Measurements from ENCODE around the gene PLA2R1. TPM values are rescaled to one million over a fixed set of nuclear protein-coding genes. Genes with fewer than 3 reads are reported as not detected.

PLA2R1 gene
- total RNA-seq, 1 experiment from 2014 or later, result 3.4 TPM

DNA sequence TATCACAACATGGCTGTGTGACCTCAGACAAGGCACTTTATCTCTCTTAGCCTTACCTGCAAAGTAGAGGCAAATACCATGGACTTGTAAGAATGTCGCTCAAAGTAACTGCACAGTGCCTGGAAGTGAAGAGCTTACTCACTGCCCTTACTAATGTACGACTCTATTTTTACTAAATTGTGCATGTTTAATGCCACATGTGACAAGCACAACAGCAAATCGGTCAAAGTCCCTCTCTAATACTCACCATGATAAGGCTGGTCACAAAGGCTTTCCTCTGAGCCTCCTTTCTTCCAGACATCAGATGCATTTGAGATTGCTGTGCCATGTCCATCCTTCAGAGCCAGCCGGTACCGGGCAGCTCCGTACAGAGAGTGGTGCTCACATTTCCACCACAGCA lies 164.0 kb downstream of the PLA2R1 start:
- H4K20me1 ChIP-seq (ENCODE audit: low read length), result no peaks in the 10 kb centered on the region
- no peaks in the 10 kb centered on the region for H3K36me3 ChIP-seq (ENCODE audit: low read depth, low read length)
- no peaks in the 10 kb centered on the region for H3K27me3 ChIP-seq (ENCODE audit: low read length)
- no peaks in the 10 kb centered on the region for H3K79me2 ChIP-seq (ENCODE audit: low read length)
- no peaks in the 10 kb centered on the region for H3K9me3 ChIP-seq (ENCODE audit: low read length)
- no peaks in the 10 kb centered on the region for H3F3A ChIP-seq (ENCODE audit: low read length, unreplicated experiment)
- intact Hi-C loops (cut with micrococcal nuclease), result no loop called here
- no peak overlapping the region for H3K27ac ChIP-seq (ENCODE audit: low read length)
- ATAC-seq (no peak; the same call in 1 of the 2 replicates), DNase-seq (no peak)
- BruUV-seq (replicated peaks), result no TSS peak
- CTCF ChIA-PET, result no interaction called here
- H3K4me1 ChIP-seq (ENCODE audit: insufficient read depth, low read length), result 0 out of 2 replicates have a peak, but pooled peaks cover 9% of the 10 kb centered on the region
- POLR2A ChIA-PET (ENCODE audit: unreplicated experiment), result no interaction called here
- H3K9me2 ChIP-seq (replicated peaks; ENCODE audit: low read length), result no peaks in the 10 kb centered on the region
- H3K4me3 ChIP-seq (ENCODE audit: low read length), result no peak overlapping the region
- H3K4me2 ChIP-seq (ENCODE audit: low read length), result no peak overlapping the region
- TF ChIP-seq EZH2phosphoT487 (IDR thresholded peaks at IDR 0.05; ENCODE audit: borderline replicate concordance, low read length) (no peak), EZH2 (IDR thresholded peaks at IDR 0.05; ENCODE audit: low read length, unreplicated experiment) (no peak)
- TF ChIP-seq, protein P1, sequence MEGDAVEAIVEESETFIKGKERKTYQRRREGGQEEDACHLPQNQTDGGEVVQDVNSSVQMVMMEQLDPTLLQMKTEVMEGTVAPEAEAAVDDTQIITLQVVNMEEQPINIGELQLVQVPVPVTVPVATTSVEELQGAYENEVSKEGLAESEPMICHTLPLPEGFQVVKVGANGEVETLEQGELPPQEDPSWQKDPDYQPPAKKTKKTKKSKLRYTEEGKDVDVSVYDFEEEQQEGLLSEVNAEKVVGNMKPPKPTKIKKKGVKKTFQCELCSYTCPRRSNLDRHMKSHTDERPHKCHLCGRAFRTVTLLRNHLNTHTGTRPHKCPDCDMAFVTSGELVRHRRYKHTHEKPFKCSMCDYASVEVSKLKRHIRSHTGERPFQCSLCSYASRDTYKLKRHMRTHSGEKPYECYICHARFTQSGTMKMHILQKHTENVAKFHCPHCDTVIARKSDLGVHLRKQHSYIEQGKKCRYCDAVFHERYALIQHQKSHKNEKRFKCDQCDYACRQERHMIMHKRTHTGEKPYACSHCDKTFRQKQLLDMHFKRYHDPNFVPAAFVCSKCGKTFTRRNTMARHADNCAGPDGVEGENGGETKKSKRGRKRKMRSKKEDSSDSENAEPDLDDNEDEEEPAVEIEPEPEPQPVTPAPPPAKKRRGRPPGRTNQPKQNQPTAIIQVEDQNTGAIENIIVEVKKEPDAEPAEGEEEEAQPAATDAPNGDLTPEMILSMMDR (conservative IDR thresholded peaks at IDR 0.05; ENCODE audit: low read depth, low read length), result no peak
- H2AFZ ChIP-seq (ENCODE audit: low read length), result no peak overlapping the region
- no peak overlapping the region for H3K9ac ChIP-seq (ENCODE audit: low read length)

DNA sequence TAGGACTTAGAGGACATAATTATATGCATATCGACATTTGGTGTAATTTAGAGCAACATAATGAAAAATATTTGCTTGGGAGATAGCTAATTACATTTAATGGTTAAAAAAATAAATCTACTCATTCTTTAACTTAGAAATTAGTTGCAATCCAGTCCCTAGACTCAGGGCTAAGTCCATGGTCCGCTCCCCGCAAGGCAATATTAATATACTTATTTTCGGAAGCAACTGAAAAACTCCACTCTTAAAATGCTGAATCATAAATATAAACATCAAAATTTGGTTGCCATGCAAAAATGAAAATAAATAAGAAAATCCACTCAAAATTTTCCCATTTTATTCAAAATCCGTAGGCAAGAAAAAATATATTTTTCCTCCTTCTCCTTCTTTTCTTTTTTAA lies 164.7 kb downstream of the PLA2R1 start:
- no peak overlapping the region for H3K4me3 ChIP-seq (ENCODE audit: low read length)
- DNase-seq, result no peak
- ChIA-PET POLR2A (ENCODE audit: unreplicated experiment) (no interaction called here), CTCF (no interaction called here)
- no peaks in the 10 kb centered on the region for H3F3A ChIP-seq (ENCODE audit: low read length, unreplicated experiment)
- H3K4me2 ChIP-seq (ENCODE audit: low read length), result no peak overlapping the region
- no peak overlapping the region for H3K27ac ChIP-seq (ENCODE audit: low read length)
- intact Hi-C loops (cut with micrococcal nuclease), result no loop called here
- no peaks in the 10 kb centered on the region for H3K27me3 ChIP-seq (ENCODE audit: low read length)
- H3K36me3 ChIP-seq (ENCODE audit: low read depth, low read length), result no peaks in the 10 kb centered on the region
- no peak overlapping the region for H2AFZ ChIP-seq (ENCODE audit: low read length)
- no peak overlapping the region for H3K9ac ChIP-seq (ENCODE audit: low read length)
- ATAC-seq, result no peak
- TF ChIP-seq, protein P1 (conservative IDR thresholded peaks at IDR 0.05; ENCODE audit: low read depth, low read length), result no peak
- no peak for TF ChIP-seq EZH2 (IDR thresholded peaks at IDR 0.05; ENCODE audit: low read length, unreplicated experiment)
- no peak for TF ChIP-seq EZH2phosphoT487 (IDR thresholded peaks at IDR 0.05; ENCODE audit: borderline replicate concordance, low read length)
- H3K4me1 ChIP-seq (ENCODE audit: insufficient read depth, low read length), result 0 out of 2 replicates have a peak, but pooled peaks cover 9% of the 10 kb centered on the region
- no peaks in the 10 kb centered on the region for H3K9me3 ChIP-seq (ENCODE audit: low read length)
- no peaks in the 10 kb centered on the region for H4K20me1 ChIP-seq (ENCODE audit: low read length)
- H3K9me2 ChIP-seq (replicated peaks; ENCODE audit: low read length), result no peaks in the 10 kb centered on the region
- no peaks in the 10 kb centered on the region for H3K79me2 ChIP-seq (ENCODE audit: low read length)
- no TSS peak for BruUV-seq (replicated peaks)

DNA sequence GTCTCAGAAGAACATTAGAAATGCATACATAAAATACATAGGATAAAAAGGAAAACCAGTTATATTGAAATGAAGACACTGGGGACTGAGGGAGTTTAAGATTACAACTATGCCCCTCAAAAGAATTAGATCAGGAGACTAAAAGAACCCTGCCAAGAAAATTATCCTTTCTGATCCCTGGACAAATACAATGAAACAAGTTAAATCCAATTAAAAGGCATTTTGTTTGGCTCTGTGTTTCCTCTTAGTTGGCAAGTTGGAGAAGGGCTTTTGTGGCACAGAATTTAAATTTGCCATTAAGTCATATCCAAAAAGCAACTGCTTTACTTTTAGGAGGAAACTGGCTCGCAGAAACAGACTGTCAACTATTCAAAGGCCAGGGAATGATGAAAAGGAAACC lies 165.3 kb downstream of the PLA2R1 start:
- H3K9ac ChIP-seq (ENCODE audit: low read length), result no peak overlapping the region
- H3K4me1 ChIP-seq (ENCODE audit: insufficient read depth, low read length), result peaks cover 14% of the 10 kb centered on the region
- intact Hi-C loops (cut with micrococcal nuclease), result no loop called here
- H3K9me2 ChIP-seq (replicated peaks; ENCODE audit: low read length), result no peaks in the 10 kb centered on the region
- H3K27ac ChIP-seq (ENCODE audit: low read length), result no peak overlapping the region
- TF ChIP-seq, protein P1 (conservative IDR thresholded peaks at IDR 0.05; ENCODE audit: low read depth, low read length), result no peak
- TF ChIP-seq EZH2phosphoT487 (IDR thresholded peaks at IDR 0.05; ENCODE audit: borderline replicate concordance, low read length), result no peak
- H2AFZ ChIP-seq (ENCODE audit: low read length), result no peak overlapping the region
- DNase-seq (no peak), ATAC-seq (no peak)
- no peak overlapping the region for H3K4me3 ChIP-seq (ENCODE audit: low read length)
- no peaks in the 10 kb centered on the region for H3K9me3 ChIP-seq (ENCODE audit: low read length)
- no peaks in the 10 kb centered on the region for H3K36me3 ChIP-seq (ENCODE audit: low read depth, low read length)
- ChIA-PET CTCF (no interaction called here), POLR2A (ENCODE audit: unreplicated experiment) (no interaction called here)
- H3K27me3 ChIP-seq (ENCODE audit: low read length), result no peaks in the 10 kb centered on the region
- no TSS peak for BruUV-seq (replicated peaks)
- H3K4me2 ChIP-seq (ENCODE audit: low read length), result no peak overlapping the region
- H3K79me2 ChIP-seq (ENCODE audit: low read length), result no peaks in the 10 kb centered on the region
- no peaks in the 10 kb centered on the region for H4K20me1 ChIP-seq (ENCODE audit: low read length)
- H3F3A ChIP-seq (ENCODE audit: low read length, unreplicated experiment), result no peaks in the 10 kb centered on the region

Measured in PC-3 (cell line).